ENCODE measurements around the gene NUP37.
"Not testable (repeated sequence)": the region's sequence is repeated elsewhere in the genome, so short reads cannot be mapped to it uniquely, and the experiment has no call there.

Gene NUP37

DNA sequence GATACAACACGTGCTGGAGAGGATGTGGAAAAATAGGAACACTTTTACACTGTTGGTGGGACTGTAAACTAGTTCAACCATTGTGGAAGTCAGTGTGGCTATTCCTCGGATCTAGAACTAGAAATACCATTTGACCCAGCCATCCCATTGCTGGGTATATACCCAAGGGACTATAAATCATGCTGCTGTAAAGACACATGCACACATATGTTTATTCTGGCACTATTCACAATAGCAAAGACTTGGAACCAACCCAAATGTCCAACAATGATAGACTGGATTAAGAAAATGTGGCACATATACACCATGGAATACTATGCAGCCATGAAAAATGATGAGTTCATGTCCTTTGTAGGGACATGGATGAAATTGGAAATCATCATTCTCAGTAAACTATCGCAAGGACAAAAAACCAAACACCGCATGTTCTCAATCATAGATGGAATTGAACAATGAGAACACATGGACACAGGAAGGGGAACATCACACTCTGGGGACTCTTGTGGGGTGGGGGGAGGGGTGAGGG is 27.2 kb upstream of the NUP37 start:
- peaks cover 26% of the 10 kb centered on the region for H3K36me3 ChIP-seq (ENCODE audit: insufficient read depth, low read length)
- not testable (repeated sequence) for H3K79me2 ChIP-seq (ENCODE audit: insufficient read depth, low read length); H3K4me3 ChIP-seq (ENCODE audit: low read length, poor library complexity, severe bottlenecking); H3K4me2 ChIP-seq (ENCODE audit: low read depth, low read length, poor library complexity, severe bottlenecking); H4K20me1 ChIP-seq (ENCODE audit: insufficient read depth, low read length, poor library complexity, severe bottlenecking); H3K9me2 ChIP-seq (replicated peaks; ENCODE audit: low read depth, low read length); H3F3A ChIP-seq (ENCODE audit: low read depth); H3K9ac ChIP-seq (ENCODE audit: low read depth, low read length, poor library complexity, severe bottlenecking); H3K4me1 ChIP-seq (ENCODE audit: insufficient read depth, low read length, poor library complexity, severe bottlenecking); H3K9me3 ChIP-seq (ENCODE audit: insufficient read depth, low read depth, low read length); H2AFZ ChIP-seq (ENCODE audit: low read length); H3K27me3 ChIP-seq (ENCODE audit: insufficient read depth, low read length, poor library complexity, severe bottlenecking)

GRCh38 chr12:102144221-102144620 is 24.3 kb upstream of the NUP37 start:
- Histone ChIP-seq H3K4me3 (ENCODE audit: low read length, poor library complexity, severe bottlenecking) (no peak overlapping the region), H3K79me2 (ENCODE audit: insufficient read depth, low read length) (peaks cover 7% of the 10 kb centered on the region; the same call in 1 of the 2 replicates), H3K9me2 (replicated peaks; ENCODE audit: low read depth, low read length) (no peaks in the 10 kb centered on the region), H3K4me1 (ENCODE audit: insufficient read depth, low read length, poor library complexity, severe bottlenecking) (no peaks in the 10 kb centered on the region), H3K4me2 (ENCODE audit: low read depth, low read length, poor library complexity, severe bottlenecking) (no peak overlapping the region), H2AFZ (ENCODE audit: low read length) (no peak overlapping the region), H3K9ac (ENCODE audit: low read depth, low read length, poor library complexity, severe bottlenecking) (no peak overlapping the region), H3K36me3 (ENCODE audit: insufficient read depth, low read length) (peaks cover 9% of the 10 kb centered on the region), H3K9me3 (ENCODE audit: insufficient read depth, low read depth, low read length) (no peaks in the 10 kb centered on the region), H3F3A (ENCODE audit: low read depth) (no peaks in the 10 kb centered on the region), H4K20me1 (ENCODE audit: insufficient read depth, low read length, poor library complexity, severe bottlenecking) (no peaks in the 10 kb centered on the region), H3K27me3 (ENCODE audit: insufficient read depth, low read length, poor library complexity, severe bottlenecking) (no peaks in the 10 kb centered on the region)
- TF ChIP-seq, protein P1, sequence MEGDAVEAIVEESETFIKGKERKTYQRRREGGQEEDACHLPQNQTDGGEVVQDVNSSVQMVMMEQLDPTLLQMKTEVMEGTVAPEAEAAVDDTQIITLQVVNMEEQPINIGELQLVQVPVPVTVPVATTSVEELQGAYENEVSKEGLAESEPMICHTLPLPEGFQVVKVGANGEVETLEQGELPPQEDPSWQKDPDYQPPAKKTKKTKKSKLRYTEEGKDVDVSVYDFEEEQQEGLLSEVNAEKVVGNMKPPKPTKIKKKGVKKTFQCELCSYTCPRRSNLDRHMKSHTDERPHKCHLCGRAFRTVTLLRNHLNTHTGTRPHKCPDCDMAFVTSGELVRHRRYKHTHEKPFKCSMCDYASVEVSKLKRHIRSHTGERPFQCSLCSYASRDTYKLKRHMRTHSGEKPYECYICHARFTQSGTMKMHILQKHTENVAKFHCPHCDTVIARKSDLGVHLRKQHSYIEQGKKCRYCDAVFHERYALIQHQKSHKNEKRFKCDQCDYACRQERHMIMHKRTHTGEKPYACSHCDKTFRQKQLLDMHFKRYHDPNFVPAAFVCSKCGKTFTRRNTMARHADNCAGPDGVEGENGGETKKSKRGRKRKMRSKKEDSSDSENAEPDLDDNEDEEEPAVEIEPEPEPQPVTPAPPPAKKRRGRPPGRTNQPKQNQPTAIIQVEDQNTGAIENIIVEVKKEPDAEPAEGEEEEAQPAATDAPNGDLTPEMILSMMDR (conservative IDR thresholded peaks at IDR 0.05; ENCODE audit: low read length) = no peak
- no peak for TF ChIP-seq EZH2phosphoT487 (IDR thresholded peaks at IDR 0.05; ENCODE audit: borderline replicate concordance)

GRCh38 chr12:102142866-102143373 is 23.0 kb upstream of the NUP37 start:
- not testable (repeated sequence) for H3K79me2 ChIP-seq (ENCODE audit: insufficient read depth, low read length); H3K4me3 ChIP-seq (ENCODE audit: low read length, poor library complexity, severe bottlenecking); H3K9ac ChIP-seq (ENCODE audit: low read depth, low read length, poor library complexity, severe bottlenecking); H3K27me3 ChIP-seq (ENCODE audit: insufficient read depth, low read length, poor library complexity, severe bottlenecking); H3K9me3 ChIP-seq (ENCODE audit: insufficient read depth, low read depth, low read length); H3K9me2 ChIP-seq (replicated peaks; ENCODE audit: low read depth, low read length); H3K4me2 ChIP-seq (ENCODE audit: low read depth, low read length, poor library complexity, severe bottlenecking); H4K20me1 ChIP-seq (ENCODE audit: insufficient read depth, low read length, poor library complexity, severe bottlenecking); H2AFZ ChIP-seq (ENCODE audit: low read length); H3F3A ChIP-seq (ENCODE audit: low read depth); H3K4me1 ChIP-seq (ENCODE audit: insufficient read depth, low read length, poor library complexity, severe bottlenecking); H3K36me3 ChIP-seq (ENCODE audit: insufficient read depth, low read length)

DNA sequence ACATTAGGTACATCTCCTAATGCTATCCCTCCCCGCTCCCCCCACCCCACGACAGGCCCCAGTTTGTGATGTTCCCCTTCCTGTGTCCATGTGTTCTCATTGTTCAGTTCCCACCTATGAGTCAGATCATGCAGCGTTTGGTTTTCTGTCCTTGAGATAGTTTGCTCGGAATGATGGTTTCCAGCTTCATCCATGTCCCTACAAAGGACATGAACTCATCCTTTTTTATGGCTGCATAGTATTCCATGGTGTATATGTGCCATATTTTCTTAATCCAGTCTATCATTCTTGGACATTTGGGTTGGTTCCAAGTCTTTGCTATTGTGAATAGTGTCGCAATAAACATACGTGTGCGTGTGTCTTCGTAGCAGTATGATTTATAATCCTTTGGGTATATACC is 17.7 kb upstream of the NUP37 start:
- H3K79me2 ChIP-seq (ENCODE audit: insufficient read depth, low read length); H3K9me3 ChIP-seq (ENCODE audit: insufficient read depth, low read depth, low read length); H3K27me3 ChIP-seq (ENCODE audit: insufficient read depth, low read length, poor library complexity, severe bottlenecking); H3K9ac ChIP-seq (ENCODE audit: low read depth, low read length, poor library complexity, severe bottlenecking); H4K20me1 ChIP-seq (ENCODE audit: insufficient read depth, low read length, poor library complexity, severe bottlenecking); H3K36me3 ChIP-seq (ENCODE audit: insufficient read depth, low read length); H3K9me2 ChIP-seq (replicated peaks; ENCODE audit: low read depth, low read length); H2AFZ ChIP-seq (ENCODE audit: low read length); H3K4me1 ChIP-seq (ENCODE audit: insufficient read depth, low read length, poor library complexity, severe bottlenecking); H3K4me2 ChIP-seq (ENCODE audit: low read depth, low read length, poor library complexity, severe bottlenecking); H3K4me3 ChIP-seq (ENCODE audit: low read length, poor library complexity, severe bottlenecking); H3F3A ChIP-seq (ENCODE audit: low read depth): not testable (repeated sequence)

GRCh38 chr12:102131442-102131841 is 11.5 kb upstream of the NUP37 start:
- not testable (repeated sequence) for H3K4me3 ChIP-seq (ENCODE audit: low read length, poor library complexity, severe bottlenecking); H3K9ac ChIP-seq (ENCODE audit: low read depth, low read length, poor library complexity, severe bottlenecking); H3K4me2 ChIP-seq (ENCODE audit: low read depth, low read length, poor library complexity, severe bottlenecking); H3F3A ChIP-seq (ENCODE audit: low read depth); H3K9me2 ChIP-seq (replicated peaks; ENCODE audit: low read depth, low read length); H2AFZ ChIP-seq (ENCODE audit: low read length); H4K20me1 ChIP-seq (ENCODE audit: insufficient read depth, low read length, poor library complexity, severe bottlenecking); H3K4me1 ChIP-seq (ENCODE audit: insufficient read depth, low read length, poor library complexity, severe bottlenecking); H3K27me3 ChIP-seq (ENCODE audit: insufficient read depth, low read length, poor library complexity, severe bottlenecking); H3K9me3 ChIP-seq (ENCODE audit: insufficient read depth, low read depth, low read length)
- Histone ChIP-seq H3K36me3 (ENCODE audit: insufficient read depth, low read length) (peaks cover 28% of the 10 kb centered on the region; the same call in 1 of the 2 replicates), H3K79me2 (ENCODE audit: insufficient read depth, low read length) (peaks cover 28% of the 10 kb centered on the region)

GRCh38 chr12:102130720-102131119 is 10.8 kb upstream of the NUP37 start:
- H3F3A ChIP-seq (ENCODE audit: low read depth); H3K4me1 ChIP-seq (ENCODE audit: insufficient read depth, low read length, poor library complexity, severe bottlenecking); H3K4me2 ChIP-seq (ENCODE audit: low read depth, low read length, poor library complexity, severe bottlenecking); H3K9ac ChIP-seq (ENCODE audit: low read depth, low read length, poor library complexity, severe bottlenecking); H3K9me3 ChIP-seq (ENCODE audit: insufficient read depth, low read depth, low read length); H3K4me3 ChIP-seq (ENCODE audit: low read length, poor library complexity, severe bottlenecking); H4K20me1 ChIP-seq (ENCODE audit: insufficient read depth, low read length, poor library complexity, severe bottlenecking); H3K9me2 ChIP-seq (replicated peaks; ENCODE audit: low read depth, low read length); H2AFZ ChIP-seq (ENCODE audit: low read length); H3K27me3 ChIP-seq (ENCODE audit: insufficient read depth, low read length, poor library complexity, severe bottlenecking): not testable (repeated sequence)
- Histone ChIP-seq H3K79me2 (ENCODE audit: insufficient read depth, low read length) (peaks cover 32% of the 10 kb centered on the region), H3K36me3 (ENCODE audit: insufficient read depth, low read length) (peaks cover 31% of the 10 kb centered on the region; the same call in 1 of the 2 replicates)

DNA sequence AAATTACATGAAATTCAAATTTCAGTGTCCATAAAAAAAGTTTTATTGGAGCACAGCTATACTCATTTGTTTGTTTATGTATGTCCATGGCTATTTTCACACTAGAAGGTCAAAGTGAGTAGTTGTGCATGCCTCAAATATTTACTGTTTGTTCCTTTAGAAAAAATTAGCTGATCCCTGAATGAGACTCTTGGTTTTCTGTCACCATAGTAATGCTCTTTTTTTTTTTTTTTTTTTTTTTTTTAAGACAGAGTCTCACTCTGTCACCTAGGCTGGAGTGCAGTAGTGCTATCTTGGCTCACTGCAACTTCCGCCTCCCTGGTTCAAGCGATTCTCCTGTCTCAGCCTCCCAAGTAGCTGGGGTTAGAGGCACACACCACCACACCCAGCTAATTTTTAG is 1.4 kb upstream of the NUP37 start:
- Histone ChIP-seq H4K20me1 (ENCODE audit: insufficient read depth, low read length, poor library complexity, severe bottlenecking) (peaks cover 40% of the 10 kb centered on the region), H3K4me3 (ENCODE audit: low read length, poor library complexity, severe bottlenecking) (peak overlapping the region; percentile 90), H3K4me2 (ENCODE audit: low read depth, low read length, poor library complexity, severe bottlenecking) (peak overlapping the region; percentile 95), H3K79me2 (ENCODE audit: insufficient read depth, low read length) (peaks cover 75% of the 10 kb centered on the region), H3K4me1 (ENCODE audit: insufficient read depth, low read length, poor library complexity, severe bottlenecking) (peaks cover 51% of the 10 kb centered on the region), H3K9ac (ENCODE audit: low read depth, low read length, poor library complexity, severe bottlenecking) (peak overlapping the region; percentile 99)
- not testable (repeated sequence) for H3F3A ChIP-seq (ENCODE audit: low read depth); H2AFZ ChIP-seq (ENCODE audit: low read length); H3K36me3 ChIP-seq (ENCODE audit: insufficient read depth, low read length); H3K9me3 ChIP-seq (ENCODE audit: insufficient read depth, low read depth, low read length); H3K9me2 ChIP-seq (replicated peaks; ENCODE audit: low read depth, low read length); H3K27me3 ChIP-seq (ENCODE audit: insufficient read depth, low read length, poor library complexity, severe bottlenecking)
